GM12891 (cell line): ENCODE results near the gene CACNA1G.

Experiments used
- DNase-seq: peaks from one replicate; pipeline ENCODE4 v3.0.0; 2011; ENCODE audit warnings: low spot score; ENCODE audit not compliant: insufficient read length
- FAIRE-seq: peaks from 2 replicates; lab custom pipeline; 2011; peaks lifted over from hg19 to GRCh38; lab: Jason Lieb, UNC
- PAX5 ChIP-seq: IDR thresholded peaks from 2 replicates; pipeline ENCODE4 v1.6.1; 2011; ENCODE audit warnings: low read length, moderate library complexity, mild to moderate bottlenecking; ENCODE audit not compliant: insufficient read depth, severe bottlenecking
- POLR2A ChIP-seq: IDR thresholded peaks from 2 replicates; pipeline ENCODE4 v1.6.1; 2011; ENCODE audit warnings: low read depth, low read length, control low read depth
- POLR2AphosphoS5 ChIP-seq: IDR thresholded peaks from 2 replicates; pipeline ENCODE4 v1.6.1; 2011; ENCODE audit warnings: low read depth, low read length, control low read depth
- POU2F2 ChIP-seq: IDR thresholded peaks from 2 replicates; pipeline ENCODE4 v1.6.1; 2011; ENCODE audit warnings: low read depth, mild to moderate bottlenecking, control low read depth, low read length, moderate library complexity
- SPI1 ChIP-seq: IDR thresholded peaks from 2 replicates; pipeline ENCODE4 v1.6.1; 2011; ENCODE audit warnings: low read depth, low read length, control low read depth
- TAF1 ChIP-seq: IDR thresholded peaks from 2 replicates; pipeline ENCODE4 v1.6.1; 2011; ENCODE audit warnings: low read depth, low read length, control low read depth

Gene CACNA1G

GRCh38 chr17:50520483-50520882 lies 40.0 kb upstream of the CACNA1G start:
- FAIRE-seq (no peak), DNase-seq (no peak)
- TF ChIP-seq POU2F2 (no peak), POLR2AphosphoS5 (no peak), TAF1 (no peak), PAX5 (no peak), SPI1 (no peak), POLR2A (no peak)

GRCh38 chr17:50521514-50521913 lies 39.0 kb upstream of the CACNA1G start:
- DNase-seq = no peak
- TF ChIP-seq TAF1 (no peak), PAX5 (no peak)
- FAIRE-seq = no peak

GRCh38 chr17:50522766-50523165 lies 37.7 kb upstream of the CACNA1G start:
- TF ChIP-seq POLR2AphosphoS5 (no peak), POU2F2 (no peak), SPI1 (no peak), POLR2A (no peak), TAF1 (no peak), PAX5 (no peak)
- DNase-seq (no peak), FAIRE-seq (no peak)

GRCh38 chr17:50523208-50523607 lies 37.3 kb upstream of the CACNA1G start:
- FAIRE-seq = no peak

GRCh38 chr17:50524838-50525237 lies 35.7 kb upstream of the CACNA1G start:
- no peak for DNase-seq
- TF ChIP-seq POLR2AphosphoS5 = no peak
- FAIRE-seq = no peak

More at GRCh38 chr17:50523208-50523607, 37.3 kb upstream of the CACNA1G start:
- no peak for DNase-seq
- no peak for TF ChIP-seq POU2F2
- TF ChIP-seq POLR2AphosphoS5 = no peak
- no peak for TF ChIP-seq POLR2A
- no peak for TF ChIP-seq SPI1

- DNase-seq = no peak
- TF ChIP-seq PAX5 = no peak
- TF ChIP-seq POLR2AphosphoS5 = no peak
- TF ChIP-seq POU2F2 = no peak
- no peak for TF ChIP-seq POLR2A
- no peak for TF ChIP-seq TAF1
- TF ChIP-seq SPI1 = no peak
- FAIRE-seq = no peak
Measured at GRCh38 chr17:50527155-50527762, 33.3 kb upstream of the CACNA1G start.

GRCh38 chr17:50527949-50528474 lies 32.5 kb upstream of the CACNA1G start:
- TF ChIP-seq PAX5 (no peak), SPI1 (no peak), TAF1 (no peak), POU2F2 (no peak), POLR2A (no peak), POLR2AphosphoS5 (no peak)
- FAIRE-seq = no peak
- no peak for DNase-seq

GRCh38 chr17:50529849-50530248 lies 30.7 kb upstream of the CACNA1G start:
- no peak for DNase-seq
- FAIRE-seq = no peak

GRCh38 chr17:50531428-50532025 lies 29.0 kb upstream of the CACNA1G start:
- DNase-seq = no peak
- no peak for FAIRE-seq
- no peak for TF ChIP-seq POLR2A
- no peak for TF ChIP-seq PAX5
- no peak for TF ChIP-seq POLR2AphosphoS5
- TF ChIP-seq TAF1 = no peak
- no peak for TF ChIP-seq POU2F2
- TF ChIP-seq SPI1 = no peak

More at GRCh38 chr17:50529849-50530248, 30.7 kb upstream of the CACNA1G start:
- TF ChIP-seq POLR2A (no peak), TAF1 (no peak), POU2F2 (no peak), SPI1 (no peak), PAX5 (no peak), POLR2AphosphoS5 (no peak)

GRCh38 chr17:50532452-50533024 lies 28.0 kb upstream of the CACNA1G start, which contains the start of gene EPN3:
Gene EPN3 (plus strand): TSS chr17:50532735. CDS start chr17:50536557, 3,822 bp downstream.
- FAIRE-seq (peak; percentile 9), DNase-seq (no peak)
- TF ChIP-seq SPI1 (no peak), POLR2A (no peak), POLR2AphosphoS5 (no peak), PAX5 (no peak), TAF1 (no peak), POU2F2 (no peak)
